PC-9 (cell line): ENCODE data around the gene KRT4. TPM values are rescaled to one million over a fixed set of nuclear protein-coding genes. Genes with fewer than 3 reads are reported as not detected.

Experiments
- BruUV-seq: library from RNA; stranded (reverse); fragments of 400-500 nt; replicated peaks from 2 replicates; lab custom pipeline; 2021; lab: Mats Ljungman, UMichigan
- CTCF ChIA-PET: fragments of 300-600 bp; sonication (Branson Sonifier 250); formaldehyde crosslinking; loops from one replicate; lab custom pipeline; 2022; ENCODE audit warnings: antibody characterized with exemption; lab: Charles Lee
- POLR2A ChIA-PET: fragments of 300-600 bp; sonication (Branson Sonifier 250); formaldehyde crosslinking; loops from one replicate; lab custom pipeline; 2022; ENCODE audit warnings: antibody characterized with exemption; ENCODE audit not compliant: unreplicated experiment; lab: Charles Lee
- DNase-seq, 2 experiments: peaks; one replicate each; pipeline versions ENCODE4 v3.0.0 to v3.0.0-alpha.2; 2015 to 2022; ENCODE audit warnings: mixed read lengths in 1 of 2
- H2AFZ ChIP-seq: fragments of 200-600 bp; sonication (generic); 2 replicates; pipeline ENCODE4 v1.8.1; 2017; ENCODE audit warnings: antibody characterized with exemption
- H3F3A ChIP-seq: fragments of 200-600 bp; sonication (generic); 2 replicates; pipeline ENCODE4 v1.8.1; 2017; ENCODE audit warnings: antibody characterized with exemption, mild to moderate bottlenecking, low read depth; ENCODE audit not compliant: insufficient read depth
- H3K27ac ChIP-seq: fragments of 200-600 bp; sonication (generic); 2 replicates; pipeline ENCODE4 v1.6.1; 2016; ENCODE audit warnings: mixed run types
- H3K27me3 ChIP-seq: fragments of 200-600 bp; sonication (generic); 2 replicates; pipeline ENCODE4 v1.6.1; 2016; ENCODE audit warnings: low read depth, mixed run types; ENCODE audit not compliant: insufficient read depth
- H3K36me3 ChIP-seq: fragments of 200-600 bp; sonication (generic); 2 replicates; pipeline ENCODE4 v1.6.1; 2016; ENCODE audit warnings: low read depth, mixed run types
- H3K4me1 ChIP-seq: fragments of 200-600 bp; sonication (generic); replicated peaks from 2 replicates; pipeline ENCODE4 v1.6.1; 2016; ENCODE audit warnings: mixed run types; ENCODE audit not compliant: insufficient read depth
- H3K4me2 ChIP-seq: fragments of 200-600 bp; sonication (generic); 2 replicates; pipeline ENCODE4 v1.6.1; 2017; ENCODE audit warnings: mixed run types
- H3K4me3 ChIP-seq: fragments of 200-600 bp; sonication (generic); 2 replicates; pipeline ENCODE4 v1.6.1; 2016; ENCODE audit warnings: mixed run types
- H3K79me2 ChIP-seq: fragments of 200-600 bp; sonication (generic); 2 replicates; pipeline ENCODE4 v1.6.1; 2017; ENCODE audit warnings: low read depth, mixed run types
- H3K9me2 ChIP-seq: fragments of 200-600 bp; sonication (generic); 2 replicates; pipeline ENCODE4 v1.8.1; 2017; ENCODE audit warnings: mild to moderate bottlenecking; ENCODE audit not compliant: insufficient read depth
- H3K9me3 ChIP-seq: fragments of 200-600 bp; sonication (generic); 2 replicates; pipeline ENCODE4 v1.8.1; 2016; ENCODE audit warnings: low read depth; ENCODE audit not compliant: insufficient read depth
- H4K20me1 ChIP-seq: fragments of 200-600 bp; sonication (generic); 2 replicates; pipeline ENCODE4 v1.8.1; 2017; ENCODE audit not compliant: insufficient read depth
- CTCF ChIP-seq: fragments of 200-600 bp; sonication (generic); conservative IDR thresholded peaks from 2 replicates; pipeline ENCODE4 v1.6.1; 2017; ENCODE audit warnings: mixed run types, antibody characterized with exemption, mild to moderate bottlenecking, moderate library complexity
- EZH2 ChIP-seq: fragments of 200-600 bp; sonication (generic); IDR thresholded peaks from 2 replicates; pipeline ENCODE4 v1.8.0; 2017; ENCODE audit warnings: antibody characterized with exemption, low read depth
- intact Hi-C: fragments of 100-400 bp; cut with micrococcal nuclease; formaldehyde crosslinking; loops from one replicate; pipeline ENCODE4 v1.10.0; 2022; ENCODE audit not compliant: unreplicated experiment
- total RNA-seq: library from RNA; stranded (reverse); gene quantifications from 2 replicates; pipeline ENCODE4 v1.2.3, GENCODE V29; 2021

KRT4 gene
- total RNA-seq, 1 experiment from 2014 or later = 3.0 TPM

DNA sequence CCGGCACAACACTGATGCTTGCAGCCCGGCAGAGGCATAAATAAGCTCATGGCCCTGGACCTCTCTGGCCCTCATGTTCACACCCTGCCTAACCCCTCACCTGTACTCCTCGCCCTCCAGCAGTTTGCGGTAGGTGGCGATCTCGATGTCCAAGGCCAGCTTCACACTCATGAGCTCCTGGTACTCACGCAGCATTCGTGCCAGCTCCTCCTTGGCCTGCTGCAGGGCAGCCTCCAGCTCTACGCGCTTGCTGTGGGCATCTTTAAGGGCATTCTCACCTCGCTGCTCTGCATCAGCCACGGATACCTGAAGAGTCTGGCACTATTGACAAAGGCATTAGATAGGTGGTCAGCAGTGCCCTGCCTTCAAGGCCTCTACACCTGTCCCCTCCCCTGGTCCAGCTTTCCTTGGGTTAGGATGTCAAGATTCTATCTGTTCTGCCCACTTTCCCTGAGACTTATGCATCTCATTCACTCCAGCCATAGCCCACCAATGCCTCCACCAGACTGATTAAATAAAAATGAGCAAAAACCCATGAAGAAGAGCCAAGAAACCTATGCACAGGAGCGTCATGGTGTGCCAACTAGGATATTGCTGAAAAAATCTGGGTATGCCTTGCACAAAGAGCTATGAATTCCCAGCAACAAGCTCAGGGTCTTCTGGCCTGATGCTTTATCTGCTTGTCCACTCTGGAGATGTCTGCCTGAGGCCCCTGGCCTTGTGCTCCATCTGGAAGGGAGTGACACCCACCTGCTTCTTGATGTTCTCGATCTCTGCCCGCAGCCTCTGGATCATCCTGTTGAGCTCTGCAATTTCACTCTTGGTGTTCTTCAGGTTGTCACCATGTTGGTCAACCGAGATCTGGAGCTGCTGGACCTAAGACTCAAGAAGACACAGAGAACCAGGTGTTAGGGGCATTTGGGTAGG lies 6.1 kb downstream of the KRT4 start:
- ChIA-PET POLR2A (interaction anchor here (0.6 kb wide), 2 partner anchors 11 to 97 kb away, joined by 4 to 5 read pairs; partner anchors contain the start of gene KRT8), CTCF (no interaction called here)
- no peak overlapping the region for H3K4me2 ChIP-seq
- H3K9me2 ChIP-seq = no peaks in the 10 kb centered on the region
- no peak overlapping the region for H2AFZ ChIP-seq
- TF ChIP-seq CTCF (no peak), EZH2 (no peak)
- no peaks in the 10 kb centered on the region for H4K20me1 ChIP-seq
- intact Hi-C loops = no loop called here
- H3K79me2 ChIP-seq = no peaks in the 10 kb centered on the region
- no peak overlapping the region for H3K27ac ChIP-seq
- no peaks in the 10 kb centered on the region for H3K36me3 ChIP-seq
- no peaks in the 10 kb centered on the region for H3K4me1 ChIP-seq
- DNase-seq = no peak
- H3K27me3 ChIP-seq = no peaks in the 10 kb centered on the region
- no TSS peak for BruUV-seq
- no peak overlapping the region for H3K4me3 ChIP-seq
- H3K9me3 ChIP-seq = no peaks in the 10 kb centered on the region
- no peaks in the 10 kb centered on the region for H3F3A ChIP-seq

DNA sequence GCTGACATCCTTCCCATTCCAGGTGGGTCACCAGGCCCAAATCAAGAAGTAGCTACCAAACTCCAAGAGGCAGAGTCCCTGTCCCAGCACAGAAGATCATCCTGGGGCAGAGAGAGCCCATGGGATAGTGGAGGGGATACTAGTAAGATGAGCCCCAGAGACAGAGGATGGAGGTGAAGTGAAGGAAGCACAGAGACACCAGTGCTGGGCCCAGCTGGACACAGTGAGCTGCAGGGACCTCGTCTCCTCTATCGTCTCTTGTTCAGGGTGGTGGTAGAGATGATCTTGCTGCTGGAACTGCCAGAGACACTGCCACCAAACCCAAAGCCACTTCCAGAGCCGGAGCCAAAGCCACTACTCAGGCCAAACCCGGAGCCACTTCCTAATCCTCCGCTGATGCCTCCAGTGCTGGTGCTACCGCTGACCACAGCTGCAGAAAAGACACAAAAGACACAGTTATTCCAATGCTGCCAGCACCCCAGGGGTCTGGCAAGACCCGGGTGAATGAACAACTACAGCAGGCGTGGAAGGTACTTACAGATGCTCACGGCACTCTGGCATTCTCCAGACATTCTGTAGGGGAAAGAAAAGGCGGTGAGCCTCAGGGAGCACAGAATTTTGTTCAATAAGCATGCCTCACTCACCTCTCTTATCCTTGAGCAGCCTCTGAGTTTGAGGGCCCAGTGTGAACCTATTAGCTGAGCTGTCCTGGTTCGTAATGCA lies 6.9 kb downstream of the KRT4 start:
- no peaks in the 10 kb centered on the region for H4K20me1 ChIP-seq
- no peak overlapping the region for H3K4me2 ChIP-seq
- no peaks in the 10 kb centered on the region for H3K36me3 ChIP-seq
- H3F3A ChIP-seq = no peaks in the 10 kb centered on the region
- TF ChIP-seq CTCF (no peak), EZH2 (no peak)
- intact Hi-C loops = no loop called here
- no peak overlapping the region for H3K27ac ChIP-seq
- H3K79me2 ChIP-seq = no peaks in the 10 kb centered on the region
- 0 out of 2 replicates have a peak, but pooled peaks cover 2% of the 10 kb centered on the region for H3K4me1 ChIP-seq
- H2AFZ ChIP-seq = no peak overlapping the region
- POLR2A ChIA-PET = interaction anchor here (0.6 kb wide), 1 partner anchor 98 kb away, joined by 5 read pairs; the partner anchor contains the start of gene KRT8
- no peak for DNase-seq
- H3K27me3 ChIP-seq = no peaks in the 10 kb centered on the region
- no peak overlapping the region for H3K4me3 ChIP-seq
- H3K9me3 ChIP-seq = no peaks in the 10 kb centered on the region
- no peaks in the 10 kb centered on the region for H3K9me2 ChIP-seq
- CTCF ChIA-PET = no interaction called here
- BruUV-seq = no TSS peak

- Histone ChIP-seq H3K4me3 (no peak overlapping the region), H3K27ac (no peak overlapping the region), H4K20me1 (no peaks in the 10 kb centered on the region), H3K36me3 (no peaks in the 10 kb centered on the region), H3K27me3 (no peaks in the 10 kb centered on the region), H3F3A (peaks cover 5% of the 10 kb centered on the region; the same call in 1 of the 2 replicates), H3K9me2 (no peaks in the 10 kb centered on the region), H3K4me2 (no peak overlapping the region), H3K79me2 (no peaks in the 10 kb centered on the region), H3K4me1 (peaks cover 8% of the 10 kb centered on the region), H3K9me3 (no peaks in the 10 kb centered on the region), H2AFZ (no peak overlapping the region)
- ChIA-PET POLR2A (no interaction called here), CTCF (no interaction called here)
- DNase-seq = no peak
- intact Hi-C loops = no loop called here
- BruUV-seq = no TSS peak
- TF ChIP-seq CTCF (no peak), EZH2 (no peak)
These were observed 7.6 kb downstream of the KRT4 start for GRCh38 chr12:52806169-52806811.
